ENCODE data around the gene MEGF9.

MEGF9 gene

DNA sequence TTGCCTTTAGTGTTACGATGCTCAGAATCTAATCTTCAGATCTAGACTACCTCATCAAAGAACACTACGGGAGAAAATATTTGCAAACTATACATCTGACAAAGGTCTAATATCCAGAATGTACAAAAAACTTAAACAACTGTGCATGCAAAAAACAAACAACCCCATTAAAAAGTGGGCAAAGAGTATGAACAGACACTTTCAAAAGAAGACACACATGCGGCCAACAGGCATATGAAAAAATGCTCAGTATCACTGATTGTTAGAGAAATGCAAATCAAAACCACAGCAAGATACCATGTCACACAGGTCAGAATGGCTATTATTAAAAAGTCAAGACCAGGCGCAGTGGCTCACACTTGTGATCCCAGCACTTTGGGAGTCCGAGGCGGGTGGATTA is 31.0 kb upstream of the MEGF9 start:
- Histone ChIP-seq H3K4me3 (ENCODE audit: low read depth, low read length) (no peak overlapping the region), H3K27me3 (ENCODE audit: control insufficient read depth, insufficient read depth, low read length) (no peaks in the 10 kb centered on the region), H3K27ac (ENCODE audit: low read depth, low read length) (no peak overlapping the region), H3K4me1 (ENCODE audit: control insufficient read depth, insufficient read depth, low read length) (no peaks in the 10 kb centered on the region), H3K36me3 (ENCODE audit: control insufficient read depth, insufficient read depth, low read length) (no peaks in the 10 kb centered on the region), H3K9me3 (ENCODE audit: control insufficient read depth, insufficient read depth, low read length) (no peaks in the 10 kb centered on the region), H3K9ac (ENCODE audit: low read depth, low read length) (no peak overlapping the region)

- no peak overlapping the region for H3K9ac ChIP-seq (ENCODE audit: low read depth, low read length)
- no peaks in the 10 kb centered on the region for H3K4me1 ChIP-seq (ENCODE audit: control insufficient read depth, insufficient read depth, low read length)
- H3K4me3 ChIP-seq (ENCODE audit: low read depth, low read length): no peak overlapping the region
- H3K36me3 ChIP-seq (ENCODE audit: control insufficient read depth, insufficient read depth, low read length): no peaks in the 10 kb centered on the region
- H3K9me3 ChIP-seq (ENCODE audit: control insufficient read depth, insufficient read depth, low read length): no peaks in the 10 kb centered on the region
- no peak overlapping the region for H3K27ac ChIP-seq (ENCODE audit: low read depth, low read length)
- no peaks in the 10 kb centered on the region for H3K27me3 ChIP-seq (ENCODE audit: control insufficient read depth, insufficient read depth, low read length)
Observed at GRCh38 chr9:120742951-120743416, 28.7 kb upstream of the MEGF9 start.

DNA sequence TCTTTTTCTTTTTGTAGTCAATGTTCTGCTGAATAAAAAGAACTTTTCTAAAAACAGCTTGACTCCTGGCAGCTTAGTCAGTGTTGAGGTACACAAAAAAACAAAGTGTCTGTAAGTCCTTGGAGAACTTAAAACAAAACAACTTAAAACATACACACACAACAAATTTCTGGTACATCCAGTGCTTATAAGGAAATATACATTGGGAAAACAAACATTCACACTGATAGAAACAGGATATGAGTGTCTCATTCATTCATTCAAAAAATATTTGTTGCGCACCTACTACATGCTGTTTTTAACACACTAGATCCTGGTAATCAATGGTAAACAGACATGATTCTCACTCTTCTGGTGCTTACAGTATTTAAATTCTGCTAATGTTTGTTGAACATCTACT is 27.4 kb upstream of the MEGF9 start:
- Histone ChIP-seq H3K36me3 (ENCODE audit: control insufficient read depth, insufficient read depth, low read length) (no peaks in the 10 kb centered on the region), H3K9ac (ENCODE audit: low read depth, low read length) (no peak overlapping the region), H3K27me3 (ENCODE audit: control insufficient read depth, insufficient read depth, low read length) (no peaks in the 10 kb centered on the region), H3K27ac (ENCODE audit: low read depth, low read length) (no peak overlapping the region), H3K4me1 (ENCODE audit: control insufficient read depth, insufficient read depth, low read length) (no peaks in the 10 kb centered on the region), H3K4me3 (ENCODE audit: low read depth, low read length) (no peak overlapping the region), H3K9me3 (ENCODE audit: control insufficient read depth, insufficient read depth, low read length) (no peaks in the 10 kb centered on the region)

- H3K27ac ChIP-seq (ENCODE audit: low read depth, low read length): no peak overlapping the region
- no peaks in the 10 kb centered on the region for H3K36me3 ChIP-seq (ENCODE audit: control insufficient read depth, insufficient read depth, low read length)
- H3K4me3 ChIP-seq (ENCODE audit: low read depth, low read length): no peak overlapping the region
- H3K9ac ChIP-seq (ENCODE audit: low read depth, low read length): no peak overlapping the region
- H3K9me3 ChIP-seq (ENCODE audit: control insufficient read depth, insufficient read depth, low read length): no peaks in the 10 kb centered on the region
- H3K27me3 ChIP-seq (ENCODE audit: control insufficient read depth, insufficient read depth, low read length): no peaks in the 10 kb centered on the region
- H3K4me1 ChIP-seq (ENCODE audit: control insufficient read depth, insufficient read depth, low read length): no peaks in the 10 kb centered on the region
Observed at GRCh38 chr9:120741191-120741590, 26.9 kb upstream of the MEGF9 start.

DNA sequence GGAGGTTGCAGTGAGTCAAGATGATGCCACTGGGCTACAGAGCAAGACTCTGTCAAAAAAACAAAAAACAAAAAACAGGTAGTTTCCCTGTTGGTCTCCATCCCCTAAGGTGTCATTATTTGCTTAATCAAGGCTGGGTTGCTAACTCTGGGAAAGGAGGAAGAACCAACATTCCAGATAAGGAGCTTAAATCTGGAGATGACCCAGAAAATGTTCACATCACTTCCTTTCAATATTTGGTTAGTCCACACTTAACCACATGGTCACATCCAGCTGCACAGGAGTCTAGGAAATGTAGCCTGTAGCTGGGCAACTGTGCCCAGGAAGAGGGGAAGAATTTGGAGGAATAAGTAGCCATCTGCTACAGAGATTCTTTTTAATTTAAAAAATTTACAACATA is 25.9 kb upstream of the MEGF9 start:
- no peak overlapping the region for H3K9ac ChIP-seq (ENCODE audit: low read depth, low read length)
- H3K4me3 ChIP-seq (ENCODE audit: low read depth, low read length): no peak overlapping the region

DNA sequence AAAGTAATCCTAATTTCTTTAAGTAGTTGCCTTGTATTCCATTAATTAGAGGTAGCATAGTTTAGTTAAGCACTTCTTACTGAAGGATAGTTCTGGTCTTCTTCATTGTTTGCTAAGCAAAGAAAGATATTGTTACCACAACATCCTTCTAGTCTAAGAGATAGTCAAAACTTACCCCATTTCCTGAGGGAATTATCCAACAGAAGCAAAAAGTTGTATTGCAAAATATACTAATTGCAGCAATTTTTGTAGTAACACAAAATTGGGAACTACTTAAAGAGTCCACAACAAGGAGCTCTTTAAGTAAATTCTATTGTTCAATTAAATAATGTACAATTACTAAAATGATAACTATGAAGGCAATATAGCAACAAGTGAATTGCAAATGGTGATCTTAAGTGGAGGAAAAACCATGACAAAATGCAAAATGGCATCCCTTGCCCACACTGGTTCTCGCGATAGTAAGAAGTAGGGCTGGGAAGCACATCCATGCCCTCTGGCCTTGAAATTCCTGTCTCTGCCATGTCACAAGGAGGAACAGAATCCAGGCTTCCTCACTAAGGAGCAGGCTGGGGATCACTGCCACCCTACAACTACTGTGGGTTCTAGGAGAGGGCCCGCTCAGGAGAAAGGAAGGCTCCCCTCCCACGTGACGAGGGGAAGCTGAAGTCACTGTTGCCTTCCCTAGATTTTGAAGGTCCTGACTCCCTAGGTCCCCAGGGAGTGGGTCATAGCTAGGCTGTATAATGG is 23.3 kb upstream of the MEGF9 start:
- Histone ChIP-seq H3K9me3 (ENCODE audit: control insufficient read depth, insufficient read depth, low read length) (no peaks in the 10 kb centered on the region), H3K4me3 (ENCODE audit: low read depth, low read length) (no peak overlapping the region), H3K27ac (ENCODE audit: low read depth, low read length) (no peak overlapping the region), H3K4me1 (ENCODE audit: control insufficient read depth, insufficient read depth, low read length) (no peaks in the 10 kb centered on the region), H3K36me3 (ENCODE audit: control insufficient read depth, insufficient read depth, low read length) (no peaks in the 10 kb centered on the region), H3K27me3 (ENCODE audit: control insufficient read depth, insufficient read depth, low read length) (no peaks in the 10 kb centered on the region), H3K9ac (ENCODE audit: low read depth, low read length) (no peak overlapping the region)

More for the DNA sequence above, 25.9 kb upstream of the MEGF9 start:
- no peaks in the 10 kb centered on the region for H3K27me3 ChIP-seq (ENCODE audit: control insufficient read depth, insufficient read depth, low read length)
- no peaks in the 10 kb centered on the region for H3K4me1 ChIP-seq (ENCODE audit: control insufficient read depth, insufficient read depth, low read length)
- no peaks in the 10 kb centered on the region for H3K9me3 ChIP-seq (ENCODE audit: control insufficient read depth, insufficient read depth, low read length)
- no peaks in the 10 kb centered on the region for H3K36me3 ChIP-seq (ENCODE audit: control insufficient read depth, insufficient read depth, low read length)
- no peak overlapping the region for H3K27ac ChIP-seq (ENCODE audit: low read depth, low read length)

- Histone ChIP-seq H3K9me3 (ENCODE audit: control insufficient read depth, insufficient read depth, low read length) (no peaks in the 10 kb centered on the region), H3K4me1 (ENCODE audit: control insufficient read depth, insufficient read depth, low read length) (no peaks in the 10 kb centered on the region), H3K9ac (ENCODE audit: low read depth, low read length) (no peak overlapping the region), H3K27ac (ENCODE audit: low read depth, low read length) (no peak overlapping the region), H3K4me3 (ENCODE audit: low read depth, low read length) (no peak overlapping the region), H3K27me3 (ENCODE audit: control insufficient read depth, insufficient read depth, low read length) (no peaks in the 10 kb centered on the region), H3K36me3 (ENCODE audit: control insufficient read depth, insufficient read depth, low read length) (no peaks in the 10 kb centered on the region)
Observed at GRCh38 chr9:120736881-120737280, 22.6 kb upstream of the MEGF9 start.

GRCh38 chr9:120735415-120736126 is 21.3 kb upstream of the MEGF9 start:
- H3K9me3 ChIP-seq (ENCODE audit: control insufficient read depth, insufficient read depth, low read length): no peaks in the 10 kb centered on the region
- H3K27ac ChIP-seq (ENCODE audit: low read depth, low read length): no peak overlapping the region
- no peak overlapping the region for H3K4me3 ChIP-seq (ENCODE audit: low read depth, low read length)
- H3K4me1 ChIP-seq (ENCODE audit: control insufficient read depth, insufficient read depth, low read length): 0 out of 2 replicates have a peak, but pooled peaks cover under 1% of the 10 kb centered on the region
- H3K27me3 ChIP-seq (ENCODE audit: control insufficient read depth, insufficient read depth, low read length): no peaks in the 10 kb centered on the region
- H3K36me3 ChIP-seq (ENCODE audit: control insufficient read depth, insufficient read depth, low read length): no peaks in the 10 kb centered on the region
- no peak overlapping the region for H3K9ac ChIP-seq (ENCODE audit: low read depth, low read length)

- H3K4me3 ChIP-seq (ENCODE audit: low read depth, low read length): no peak overlapping the region
- no peaks in the 10 kb centered on the region for H3K9me3 ChIP-seq (ENCODE audit: control insufficient read depth, insufficient read depth, low read length)
- H3K27me3 ChIP-seq (ENCODE audit: control insufficient read depth, insufficient read depth, low read length): no peaks in the 10 kb centered on the region
- no peak overlapping the region for H3K27ac ChIP-seq (ENCODE audit: low read depth, low read length)
- H3K9ac ChIP-seq (ENCODE audit: low read depth, low read length): no peak overlapping the region
- 0 out of 2 replicates have a peak, but pooled peaks cover 2% of the 10 kb centered on the region for H3K4me1 ChIP-seq (ENCODE audit: control insufficient read depth, insufficient read depth, low read length)
- no peaks in the 10 kb centered on the region for H3K36me3 ChIP-seq (ENCODE audit: control insufficient read depth, insufficient read depth, low read length)
Observed at GRCh38 chr9:120734607-120735410, 20.5 kb upstream of the MEGF9 start.

- Histone ChIP-seq H3K9ac (ENCODE audit: low read depth, low read length) (no peak overlapping the region), H3K27me3 (ENCODE audit: control insufficient read depth, insufficient read depth, low read length) (no peaks in the 10 kb centered on the region), H3K9me3 (ENCODE audit: control insufficient read depth, insufficient read depth, low read length) (no peaks in the 10 kb centered on the region), H3K4me1 (ENCODE audit: control insufficient read depth, insufficient read depth, low read length) (0 out of 2 replicates have a peak, but pooled peaks cover 2% of the 10 kb centered on the region), H3K4me3 (ENCODE audit: low read depth, low read length) (no peak overlapping the region), H3K36me3 (ENCODE audit: control insufficient read depth, insufficient read depth, low read length) (no peaks in the 10 kb centered on the region), H3K27ac (ENCODE audit: low read depth, low read length) (no peak overlapping the region)
Observed at GRCh38 chr9:120733190-120733589, 18.9 kb upstream of the MEGF9 start.
